HG02943 (cell line): ENCODE data around the gene ENOX1.
"Not testable (repeated sequence)": the region's sequence is repeated elsewhere in the genome, so short reads cannot be mapped to it uniquely, and the experiment has no call there.

Source experiments
- ATAC-seq: cut with Tn5 transposase; IDR thresholded peaks from one replicate; pipeline ENCODE4 v1.9.1; 2021; ENCODE audit warnings: mild to moderate bottlenecking, low read depth, moderate library complexity; ENCODE audit not compliant: unreplicated experiment

ENOX1 gene

GRCh38 chr13:43445668-43446067 is 341.1 kb downstream of the ENOX1 start:
- no peak for ATAC-seq

DNA sequence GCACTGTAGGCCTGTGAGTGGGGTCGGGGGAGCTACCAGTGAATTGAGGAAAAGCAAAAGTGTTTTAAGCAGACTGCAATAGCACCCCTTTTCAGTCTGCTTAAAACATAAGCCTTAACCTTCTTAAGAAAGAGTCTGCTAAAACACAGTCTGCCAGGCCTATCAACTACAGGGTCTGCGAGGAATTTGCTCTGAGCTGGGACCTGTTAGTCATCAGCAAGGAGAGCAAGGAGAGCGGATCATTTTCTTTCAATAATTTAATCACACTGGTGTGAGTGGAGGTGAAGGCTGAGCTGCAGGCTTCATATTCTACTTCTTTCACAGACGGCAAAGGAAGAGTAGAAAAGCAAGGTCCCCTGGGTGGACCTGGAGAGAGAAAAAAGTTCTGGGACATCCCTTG is 342.7 kb downstream of the ENOX1 start:
- no peak for ATAC-seq

DNA sequence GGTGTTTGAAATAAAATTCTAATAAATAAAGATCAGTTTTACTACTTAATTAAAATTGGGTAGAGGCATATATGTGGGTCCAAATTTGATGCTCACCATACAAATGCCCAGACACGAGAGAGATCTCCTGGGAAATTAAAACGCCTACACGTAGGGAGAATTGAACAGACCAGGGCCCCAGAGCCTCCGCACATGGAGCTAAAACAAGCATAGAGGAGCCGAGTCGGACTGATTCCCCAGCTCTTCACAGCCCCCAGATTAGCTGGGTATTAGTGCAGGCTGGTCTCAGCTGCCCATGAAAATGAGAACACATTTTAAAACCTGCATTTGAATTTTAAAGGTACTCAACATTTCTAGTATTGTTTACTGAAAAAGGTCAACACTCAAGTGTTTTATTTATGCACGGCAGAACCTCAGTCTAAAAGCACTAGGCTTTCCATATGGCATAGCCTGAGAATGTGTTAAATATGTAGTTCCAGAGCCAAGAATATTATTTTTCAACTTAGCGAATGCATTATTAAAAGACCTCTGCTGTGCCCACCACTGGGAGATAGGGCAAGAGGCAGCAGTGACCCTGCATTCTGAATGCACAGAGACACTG is 344.8 kb downstream of the ENOX1 start:
- ATAC-seq = no peak

GRCh38 chr13:43441464-43441863 is 345.3 kb downstream of the ENOX1 start:
- ATAC-seq = no peak

DNA sequence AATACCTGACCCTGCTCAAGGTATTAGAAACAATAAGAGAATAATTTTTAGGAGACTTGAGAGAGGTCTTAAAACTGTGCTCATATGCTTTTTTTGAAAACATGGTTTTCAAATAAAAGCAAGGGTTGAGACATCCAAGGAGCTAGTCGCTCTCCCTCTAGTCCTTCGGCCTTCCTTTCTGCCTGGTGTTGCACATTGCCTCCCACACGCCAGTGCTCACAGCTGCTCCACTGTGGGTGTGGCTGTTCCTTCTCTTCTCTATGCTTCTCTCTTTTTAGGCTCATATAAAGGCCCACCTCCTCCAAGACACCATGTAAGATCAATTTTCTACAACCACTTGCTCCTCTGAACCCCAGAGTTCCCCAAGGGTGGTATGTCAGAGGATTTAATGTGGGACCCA is 352.6 kb downstream of the ENOX1 start:
- ATAC-seq = no peak

- ATAC-seq = no peak
Measured at GRCh38 chr13:43433691-43434141, 353.1 kb downstream of the ENOX1 start.

GRCh38 chr13:43432958-43433357 is 353.8 kb downstream of the ENOX1 start:
- ATAC-seq = no peak

DNA sequence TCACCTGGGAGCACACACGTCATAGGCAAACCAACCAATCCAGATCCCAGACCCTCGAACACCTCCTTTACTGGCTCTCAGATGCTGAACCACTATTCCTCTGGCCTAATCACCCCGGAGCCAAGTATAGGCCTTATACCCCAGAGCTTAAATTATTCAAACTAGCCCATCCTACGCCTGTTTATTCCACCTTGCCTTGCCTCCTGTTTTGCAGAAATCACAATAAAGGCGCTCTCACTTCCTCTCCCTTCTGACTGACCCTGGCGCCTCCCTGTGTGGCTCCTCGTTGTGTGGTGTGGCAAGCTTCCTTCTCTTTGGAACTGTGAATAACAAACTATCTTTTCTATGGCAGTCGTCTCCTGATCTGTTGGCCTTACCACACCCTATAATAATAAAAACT is 354.9 kb downstream of the ENOX1 start:
- ATAC-seq = no peak

GRCh38 chr13:43431290-43431716 is 355.5 kb downstream of the ENOX1 start:
- no peak for ATAC-seq

GRCh38 chr13:43428545-43429296 is 358.1 kb downstream of the ENOX1 start:
- ATAC-seq = no peak

GRCh38 chr13:43426355-43426754 is 360.4 kb downstream of the ENOX1 start:
- ATAC-seq = no peak

DNA sequence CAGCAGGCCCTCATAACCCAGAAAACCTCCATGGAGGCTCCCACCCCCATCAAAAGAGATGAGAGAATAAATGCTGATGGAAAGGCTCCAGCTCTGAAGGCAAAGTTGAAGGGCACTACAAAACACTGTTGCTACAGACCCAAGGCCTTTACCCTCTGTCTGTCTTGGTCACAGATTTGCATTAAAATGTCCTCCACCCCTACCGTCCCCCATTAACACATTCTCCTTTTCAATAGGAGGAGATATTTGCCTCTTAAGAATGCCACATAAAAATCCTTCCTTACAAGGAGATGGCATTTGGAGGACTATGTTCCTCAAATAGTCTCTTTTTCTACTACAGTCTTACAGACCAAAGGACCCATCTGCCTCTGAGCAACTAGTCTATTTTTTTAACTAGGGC is 361.5 kb downstream of the ENOX1 start:
- no peak for ATAC-seq

- no peak for ATAC-seq
Measured at GRCh38 chr13:43424412-43424811, 362.4 kb downstream of the ENOX1 start.

DNA sequence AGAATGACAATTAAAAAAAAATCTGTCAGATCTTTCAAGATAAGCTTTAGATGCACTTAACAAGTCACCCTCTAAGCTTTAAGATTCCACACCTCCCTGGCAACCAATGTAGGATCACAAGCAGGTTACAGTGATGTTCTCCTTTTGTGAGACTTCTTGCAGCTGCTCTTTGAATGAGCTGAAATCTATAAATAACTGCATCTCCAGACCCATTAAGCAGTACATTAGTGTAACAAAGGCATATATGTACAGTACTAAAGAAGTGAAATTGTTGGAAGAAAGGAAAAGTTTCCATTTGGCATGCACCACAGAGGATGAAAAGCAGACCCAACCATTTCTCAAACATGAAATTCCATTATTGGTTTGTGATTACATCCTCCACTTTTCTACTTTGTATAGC is 364.7 kb downstream of the ENOX1 start:
- no peak for ATAC-seq

DNA sequence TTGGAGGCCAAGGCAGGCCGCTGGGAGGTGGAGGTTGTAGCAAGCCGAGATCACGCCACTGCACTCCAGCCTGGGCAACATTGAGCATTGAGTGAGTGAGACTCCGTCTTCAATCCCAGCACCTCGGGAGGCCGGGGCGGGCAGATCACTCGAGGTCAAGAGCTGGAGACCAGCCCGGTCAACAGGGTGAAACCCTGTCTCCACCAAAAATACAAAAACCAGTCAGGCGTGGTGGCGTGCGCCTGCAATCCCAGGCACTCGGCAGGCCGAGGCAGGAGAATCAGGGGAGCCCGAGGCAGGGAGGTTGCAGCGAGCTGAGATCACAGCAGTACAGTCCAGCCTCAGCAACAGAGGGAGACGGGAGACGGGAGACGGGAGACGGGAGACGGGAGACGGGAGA is 369.9 kb downstream of the ENOX1 start:
- not testable (repeated sequence) for ATAC-seq

- ATAC-seq = not testable (repeated sequence)
Measured at GRCh38 chr13:43416408-43416807, 370.4 kb downstream of the ENOX1 start.

DNA sequence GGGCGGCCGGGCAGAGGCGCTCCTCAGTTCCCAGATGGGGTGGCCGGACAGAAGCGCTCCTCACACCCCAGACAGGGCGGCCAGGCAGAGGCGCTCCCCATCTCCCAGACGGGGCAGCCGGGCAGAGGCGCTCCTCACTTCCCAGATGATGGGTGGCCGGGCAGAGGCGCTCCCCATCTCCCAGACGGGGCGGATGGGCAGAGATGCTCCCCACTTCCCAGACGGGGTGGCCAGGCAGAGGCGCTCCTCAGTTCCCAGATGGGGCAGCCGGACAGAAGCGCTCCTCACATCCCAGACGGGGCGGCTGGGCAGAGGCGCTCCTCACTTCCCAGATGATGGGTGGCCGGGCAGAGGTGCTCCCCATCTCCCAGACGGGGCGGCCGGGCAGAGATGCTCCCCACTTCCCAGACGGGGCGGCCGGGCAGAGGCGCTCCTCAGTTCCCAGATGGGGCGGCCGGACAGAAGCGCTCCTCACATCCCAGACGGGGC is 370.8 kb downstream of the ENOX1 start:
- not testable (repeated sequence) for ATAC-seq

GRCh38 chr13:43414111-43414510 is 372.7 kb downstream of the ENOX1 start:
- no peak for ATAC-seq

DNA sequence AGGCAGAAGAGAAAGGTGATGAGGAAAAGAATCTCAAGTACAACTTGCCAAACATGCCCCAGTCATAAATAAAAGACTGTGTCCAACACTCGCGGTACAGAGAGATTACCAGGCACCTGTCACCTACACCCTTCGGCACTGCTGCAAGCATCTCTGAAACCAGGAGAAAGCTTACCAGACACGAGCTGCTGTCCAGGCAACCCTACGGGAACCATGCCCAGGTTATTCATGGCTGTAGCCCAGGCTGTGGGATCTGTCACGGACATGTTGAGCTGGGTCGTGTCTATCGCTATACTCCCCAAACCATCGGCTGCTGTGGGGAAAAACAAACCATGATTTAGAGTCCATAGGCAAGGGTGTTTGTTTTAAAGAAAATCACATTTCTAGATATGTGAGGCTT is 375.0 kb downstream of the ENOX1 start:
- no peak for ATAC-seq

GRCh38 chr13:43411211-43411610 is 375.6 kb downstream of the ENOX1 start:
- no peak for ATAC-seq

- ATAC-seq = no peak
Measured at GRCh38 chr13:43408274-43408673, 378.5 kb downstream of the ENOX1 start.

DNA sequence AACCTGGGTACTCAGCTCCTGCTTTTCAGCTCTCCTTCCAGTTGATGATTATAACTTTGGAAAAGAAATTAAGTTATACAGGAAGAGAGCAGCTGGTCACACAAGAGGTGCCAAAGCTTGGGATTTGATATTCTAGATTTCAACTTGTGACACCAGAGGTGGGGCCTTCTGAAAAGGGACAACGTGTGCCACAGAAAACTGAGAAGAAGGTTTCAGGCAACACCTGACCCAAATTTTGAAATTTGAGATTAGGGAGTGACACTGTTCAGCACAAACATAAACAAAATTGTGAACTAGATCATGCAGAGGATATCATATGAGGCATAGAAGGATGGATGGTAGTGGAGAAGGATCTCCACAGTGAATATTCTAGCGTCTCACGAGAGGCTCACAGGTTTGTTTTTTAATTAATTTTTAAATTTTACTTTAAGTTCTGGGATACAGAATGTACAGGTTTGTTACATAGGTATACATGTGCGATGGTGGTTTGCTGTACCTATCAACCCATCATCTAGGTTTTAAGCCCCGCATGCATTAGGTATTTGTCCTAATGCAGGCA is 379.7 kb downstream of the ENOX1 start:
- no peak for ATAC-seq
